GM12875 (cell line): ENCODE data around the gene CDC42BPB.

Experiments
- H3K4me3 ChIP-seq: one replicate; pipeline ENCODE4 v1.5.1; 2011; ENCODE audit warnings: low read depth, low read length, control low read depth
- TF ChIP-seq, protein P1 (sequence below): IDR thresholded peaks from 2 replicates; pipeline ENCODE4 v1.5.1; 2011; ENCODE audit warnings: low read depth, mild to moderate bottlenecking, control low read depth, inconsistent platforms, low read length, moderate library complexity, borderline replicate concordance; ENCODE audit not compliant: insufficient read depth

Gene CDC42BPB, protein sequence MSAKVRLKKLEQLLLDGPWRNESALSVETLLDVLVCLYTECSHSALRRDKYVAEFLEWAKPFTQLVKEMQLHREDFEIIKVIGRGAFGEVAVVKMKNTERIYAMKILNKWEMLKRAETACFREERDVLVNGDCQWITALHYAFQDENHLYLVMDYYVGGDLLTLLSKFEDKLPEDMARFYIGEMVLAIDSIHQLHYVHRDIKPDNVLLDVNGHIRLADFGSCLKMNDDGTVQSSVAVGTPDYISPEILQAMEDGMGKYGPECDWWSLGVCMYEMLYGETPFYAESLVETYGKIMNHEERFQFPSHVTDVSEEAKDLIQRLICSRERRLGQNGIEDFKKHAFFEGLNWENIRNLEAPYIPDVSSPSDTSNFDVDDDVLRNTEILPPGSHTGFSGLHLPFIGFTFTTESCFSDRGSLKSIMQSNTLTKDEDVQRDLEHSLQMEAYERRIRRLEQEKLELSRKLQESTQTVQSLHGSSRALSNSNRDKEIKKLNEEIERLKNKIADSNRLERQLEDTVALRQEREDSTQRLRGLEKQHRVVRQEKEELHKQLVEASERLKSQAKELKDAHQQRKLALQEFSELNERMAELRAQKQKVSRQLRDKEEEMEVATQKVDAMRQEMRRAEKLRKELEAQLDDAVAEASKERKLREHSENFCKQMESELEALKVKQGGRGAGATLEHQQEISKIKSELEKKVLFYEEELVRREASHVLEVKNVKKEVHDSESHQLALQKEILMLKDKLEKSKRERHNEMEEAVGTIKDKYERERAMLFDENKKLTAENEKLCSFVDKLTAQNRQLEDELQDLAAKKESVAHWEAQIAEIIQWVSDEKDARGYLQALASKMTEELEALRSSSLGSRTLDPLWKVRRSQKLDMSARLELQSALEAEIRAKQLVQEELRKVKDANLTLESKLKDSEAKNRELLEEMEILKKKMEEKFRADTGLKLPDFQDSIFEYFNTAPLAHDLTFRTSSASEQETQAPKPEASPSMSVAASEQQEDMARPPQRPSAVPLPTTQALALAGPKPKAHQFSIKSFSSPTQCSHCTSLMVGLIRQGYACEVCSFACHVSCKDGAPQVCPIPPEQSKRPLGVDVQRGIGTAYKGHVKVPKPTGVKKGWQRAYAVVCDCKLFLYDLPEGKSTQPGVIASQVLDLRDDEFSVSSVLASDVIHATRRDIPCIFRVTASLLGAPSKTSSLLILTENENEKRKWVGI (N-terminal part only)

DNA sequence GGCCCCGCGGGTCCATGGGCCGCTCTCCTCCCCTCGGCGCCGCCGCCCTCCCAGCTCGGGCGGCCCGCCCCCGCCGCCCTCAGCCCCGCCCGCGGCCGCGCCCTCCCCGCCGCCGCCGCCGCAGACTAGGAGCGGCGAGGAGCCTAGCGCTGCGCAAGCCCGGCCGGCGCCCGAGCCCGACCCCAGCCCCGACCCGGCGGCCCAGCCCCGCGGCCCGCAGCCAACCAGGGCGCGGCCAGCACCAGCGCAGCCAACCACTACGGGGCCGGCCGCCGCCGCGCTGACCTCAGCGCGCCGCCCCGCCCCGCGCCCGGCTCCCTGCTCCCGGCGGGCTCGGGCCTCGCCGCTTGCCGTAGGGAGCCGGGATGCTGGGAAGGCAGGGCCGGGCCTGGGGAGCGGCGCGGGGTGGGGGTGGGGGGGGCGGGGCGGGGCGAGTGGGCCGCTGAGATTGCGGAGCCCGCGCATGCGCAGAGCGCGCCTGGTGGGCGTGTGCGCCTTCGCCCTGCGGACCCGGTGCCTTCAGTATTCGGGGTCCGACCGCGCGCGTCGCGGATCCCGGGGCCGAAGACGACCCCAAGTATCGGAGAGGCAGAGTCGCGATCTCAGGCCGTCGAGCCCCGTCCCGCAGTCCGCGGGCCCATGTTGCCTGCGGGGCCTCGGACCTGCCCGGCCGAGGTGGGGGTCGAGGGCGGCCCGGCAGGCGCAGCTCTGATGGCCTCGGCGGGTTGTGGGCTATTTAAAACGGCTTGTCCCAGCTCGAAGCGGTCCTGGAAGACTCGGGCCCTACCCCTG, at the start of gene CDC42BPB:
CDC42BPB (minus strand) TSS at position 178 of the 792 bp plus-strand sequence. CDS start 376 bp downstream, outside the sequence.
- TF ChIP-seq, protein P1, sequence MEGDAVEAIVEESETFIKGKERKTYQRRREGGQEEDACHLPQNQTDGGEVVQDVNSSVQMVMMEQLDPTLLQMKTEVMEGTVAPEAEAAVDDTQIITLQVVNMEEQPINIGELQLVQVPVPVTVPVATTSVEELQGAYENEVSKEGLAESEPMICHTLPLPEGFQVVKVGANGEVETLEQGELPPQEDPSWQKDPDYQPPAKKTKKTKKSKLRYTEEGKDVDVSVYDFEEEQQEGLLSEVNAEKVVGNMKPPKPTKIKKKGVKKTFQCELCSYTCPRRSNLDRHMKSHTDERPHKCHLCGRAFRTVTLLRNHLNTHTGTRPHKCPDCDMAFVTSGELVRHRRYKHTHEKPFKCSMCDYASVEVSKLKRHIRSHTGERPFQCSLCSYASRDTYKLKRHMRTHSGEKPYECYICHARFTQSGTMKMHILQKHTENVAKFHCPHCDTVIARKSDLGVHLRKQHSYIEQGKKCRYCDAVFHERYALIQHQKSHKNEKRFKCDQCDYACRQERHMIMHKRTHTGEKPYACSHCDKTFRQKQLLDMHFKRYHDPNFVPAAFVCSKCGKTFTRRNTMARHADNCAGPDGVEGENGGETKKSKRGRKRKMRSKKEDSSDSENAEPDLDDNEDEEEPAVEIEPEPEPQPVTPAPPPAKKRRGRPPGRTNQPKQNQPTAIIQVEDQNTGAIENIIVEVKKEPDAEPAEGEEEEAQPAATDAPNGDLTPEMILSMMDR = no peak
- H3K4me3 ChIP-seq = peak within 1 kb of the TSS; percentile 91

DNA sequence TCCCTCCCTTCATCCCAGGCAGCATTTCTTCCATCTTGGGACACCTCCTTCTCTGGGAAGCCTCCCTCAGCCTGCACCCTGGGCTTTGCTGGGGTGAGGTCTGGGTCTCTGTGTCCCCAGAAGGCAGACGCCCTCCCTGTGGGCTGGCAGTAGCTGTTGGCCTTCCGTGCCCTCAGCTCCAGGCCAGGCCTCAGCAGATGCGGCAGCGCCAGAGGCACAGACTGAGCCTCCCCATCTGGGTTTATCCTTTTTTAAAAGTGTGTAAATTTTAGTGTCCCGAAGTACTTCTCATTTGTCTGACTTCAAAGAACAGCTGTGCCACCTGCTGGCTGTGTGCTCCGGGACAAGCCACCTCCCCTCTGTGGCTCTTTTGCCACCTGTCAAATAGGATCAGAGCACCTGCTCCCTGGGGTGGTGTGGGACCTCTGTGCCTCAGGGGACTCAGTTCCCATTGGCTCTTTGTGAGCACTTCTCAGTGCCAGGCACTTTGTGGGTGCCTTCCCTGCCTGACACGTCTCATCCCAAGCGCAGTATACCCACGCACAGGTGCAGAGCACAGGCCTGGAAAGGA, 48.3 kb upstream of the CDC42BPB start:
- H3K4me3 ChIP-seq = no peak overlapping the region
- TF ChIP-seq, protein P1 = peak; percentile 30; the same call in 1 of the 2 replicates

- H3K4me3 ChIP-seq = no peak overlapping the region
- TF ChIP-seq, protein P1 = peak; percentile 99
Measured at GRCh38 chr14:103104654-103105452, 47.5 kb upstream of the CDC42BPB start.

DNA sequence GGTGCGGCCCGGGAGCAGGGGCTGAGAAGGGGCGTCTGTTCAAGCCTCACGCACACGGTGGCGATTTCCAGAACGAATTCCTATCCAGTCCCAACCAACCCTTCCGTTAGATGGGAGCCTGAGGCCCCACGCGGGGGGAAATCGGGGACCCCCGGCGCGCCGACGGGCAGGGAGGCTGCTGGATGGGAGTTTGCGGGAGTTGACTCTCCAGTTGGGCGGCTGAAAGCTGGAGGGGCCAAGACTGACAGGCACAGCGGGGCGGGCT, 47.0 kb upstream of the CDC42BPB start:
- TF ChIP-seq, protein P1 = no peak
- no peak overlapping the region for H3K4me3 ChIP-seq

- TF ChIP-seq, protein P1 = no peak
- H3K4me3 ChIP-seq = no peak overlapping the region
Measured at GRCh38 chr14:103103461-103104388, 46.4 kb upstream of the CDC42BPB start.
